Naive thymus-derived CD8-positive, alpha-beta T cell (primary cell): ENCODE measurements around the gene ARHGAP36. TPM values are rescaled to one million over a fixed set of nuclear protein-coding genes. Genes with fewer than 3 reads are reported as not detected.

Experiments used
- ATAC-seq, 2 donors: fragments of 150-1000 bp; cut with Tn5 transposase in 1 of 2; sonication (Bioruptor Pico), chemical (Tn5 transposase) in 1 of 2; 1 replicate in 1 of 2; 2 replicates in 1 of 2; pipeline ENCODE4 v1.10.0; 2021; ENCODE audit warnings: mild to moderate bottlenecking in 2 of 2, moderate library complexity in 2 of 2
- POLR2A ChIA-PET: fragments of 350-600 bp; sonication (Branson Sonifier 250); formaldehyde crosslinking; loops from one replicate; lab custom pipeline; 2021; ENCODE audit warnings: antibody characterized with exemption; lab: Charles Lee
- DNase-seq, 10 donors: peaks; one replicate each; pipeline versions ENCODE4 v3.0.0 to v3.0.0-alpha.2; 2020 to 2022
- H3K27ac Mint-ChIP-seq, 10 donors: one replicate each; pipeline ENCODE4 v1.8.0; 2020 to 2022; ENCODE audit warnings: mild to moderate bottlenecking in 10 of 10, mixed read lengths in 10 of 10, moderate library complexity in 4 of 10, inconsistent platforms in 1 of 10
- H3K27me3 Mint-ChIP-seq, 5 donors: one replicate each; pipeline ENCODE4 v1.8.0; 2021 to 2022; ENCODE audit warnings: mixed read lengths in 5 of 5
- H3K36me3 Mint-ChIP-seq, 3 donors: one replicate each; pipeline ENCODE4 v1.8.0; 2020 to 2022; ENCODE audit warnings: mixed read lengths in 3 of 3, mild to moderate bottlenecking in 2 of 3, inconsistent platforms in 1 of 3
- H3K4me1 Mint-ChIP-seq, 4 donors: one replicate each; pipeline ENCODE4 v1.8.0; 2021 to 2022; ENCODE audit warnings: mixed read lengths in 4 of 4
- H3K4me3 Mint-ChIP-seq, 10 donors: one replicate each; pipeline ENCODE4 v1.8.0; 2020 to 2022; ENCODE audit warnings: mild to moderate bottlenecking in 10 of 10, mixed read lengths in 10 of 10, moderate library complexity in 6 of 10, inconsistent platforms in 1 of 10
- H3K9me3 Mint-ChIP-seq, 9 donors: one replicate each; pipeline ENCODE4 v1.8.0; 2020 to 2022; ENCODE audit warnings: mixed read lengths in 9 of 9, mild to moderate bottlenecking in 3 of 9, inconsistent platforms in 1 of 9, moderate library complexity in 1 of 9
- polyA plus RNA-seq, 3 donors: library from polyadenylated mRNA; unstranded; fragments of 300-500 nt; fragmentation: Illumina TruSeq; gene quantifications; one replicate each; pipeline ENCODE4 v1.2.3, GENCODE V29; 2021
- total RNA-seq, 8 experiments: library from RNA in 2 of 8; stranded (reverse) in 2 of 8; gene quantifications; one replicate each; pipeline ENCODE4 v1.2.3 and lab custom pipeline; 2021 to 2026

The ARHGAP36 gene
- total and polyA plus RNA-seq, 5 experiments from 2014 or later = not detected

DNA sequence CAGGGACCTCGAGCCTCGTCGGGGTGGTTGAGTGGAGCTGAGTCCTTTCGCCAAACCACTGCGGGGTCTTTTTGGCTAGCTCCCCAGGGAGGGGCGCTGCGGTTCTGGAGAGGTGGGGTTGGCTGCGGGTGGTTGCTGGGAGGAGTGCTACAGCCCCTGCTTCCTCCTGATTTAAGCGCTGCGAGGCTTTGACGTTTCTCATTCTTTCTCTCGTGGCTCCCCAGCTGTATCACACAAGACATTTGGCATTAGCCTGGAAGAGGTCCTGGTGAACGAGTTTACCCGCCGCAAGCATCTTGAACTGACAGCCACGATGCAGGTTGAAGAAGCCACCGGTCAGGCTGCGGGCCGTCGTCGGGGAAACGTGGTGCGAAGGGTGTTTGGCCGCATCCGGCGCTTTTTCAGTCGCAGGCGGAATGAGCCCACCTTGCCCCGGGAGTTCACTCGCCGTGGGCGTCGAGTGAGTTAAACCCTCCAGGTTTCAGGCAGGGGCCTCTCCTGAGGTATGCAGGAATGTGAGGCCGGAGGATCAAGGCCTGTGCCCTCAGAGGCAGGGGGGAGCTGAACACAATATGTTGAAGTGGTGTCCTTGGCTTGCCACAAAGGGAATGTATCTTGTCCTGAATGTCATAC, 25.5 kb downstream of the ARHGAP36 start:
- no peak overlapping the region for H3K27ac Mint-ChIP-seq
- DNase-seq = no peak
- no peak for ATAC-seq
- no peak overlapping the region for H3K4me3 Mint-ChIP-seq
- H3K27me3 Mint-ChIP-seq = peaks cover 23 to 67% (median 51%) of the 10 kb centered on the region in 5 donors
- no peaks in the 10 kb centered on the region for H3K36me3 Mint-ChIP-seq
- POLR2A ChIA-PET = no interaction called here
- H3K9me3 Mint-ChIP-seq = peaks cover 0 to 4% (median 0%) of the 10 kb centered on the region in 9 donors
- peaks cover 0 to 6% (median 2%) of the 10 kb centered on the region in 4 donors for H3K4me1 Mint-ChIP-seq

DNA sequence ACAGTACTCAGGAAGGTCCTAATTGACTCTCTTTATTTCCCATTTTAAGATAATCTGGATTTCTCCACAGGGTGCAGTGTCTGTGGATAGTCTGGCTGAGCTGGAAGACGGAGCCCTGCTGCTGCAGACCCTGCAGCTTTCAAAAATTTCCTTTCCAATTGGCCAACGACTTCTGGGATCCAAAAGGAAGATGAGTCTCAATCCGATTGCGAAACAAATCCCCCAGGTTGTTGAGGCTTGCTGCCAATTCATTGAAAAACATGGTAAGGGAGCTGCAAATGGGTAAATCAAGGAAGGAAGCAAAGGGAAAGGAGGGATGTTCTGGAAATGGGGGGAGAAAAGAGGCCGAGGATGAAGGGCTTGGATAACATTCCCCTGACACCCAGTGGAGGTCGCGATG, 26.0 kb downstream of the ARHGAP36 start:
- Mint-ChIP-seq H3K36me3 (no peaks in the 10 kb centered on the region), H3K27ac (peak overlapping the region in 1 of 10 donors; percentile 73), H3K9me3 (peaks cover 0 to 4% (median 0%) of the 10 kb centered on the region in 9 donors), H3K27me3 (peaks cover 23 to 62% (median 48%) of the 10 kb centered on the region in 5 donors), H3K4me3 (no peak overlapping the region), H3K4me1 (peaks cover 0 to 6% (median 2%) of the 10 kb centered on the region in 4 donors)
- DNase-seq (no peak), ATAC-seq (no peak)
- POLR2A ChIA-PET = no interaction called here

DNA sequence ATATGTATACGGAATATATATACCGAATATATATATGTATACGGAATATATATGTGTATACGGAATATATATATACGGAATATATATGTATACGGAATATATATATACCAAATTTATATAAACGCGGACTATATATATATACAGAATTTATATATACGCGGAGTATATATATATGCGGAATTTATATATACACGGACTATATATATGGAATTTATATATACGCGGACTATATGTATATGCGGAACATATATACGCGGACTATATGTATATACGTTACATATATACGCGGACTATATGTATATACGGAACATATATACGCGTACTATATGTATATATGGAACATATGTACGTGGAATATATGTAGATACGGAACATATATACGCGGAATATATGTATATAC, 78.6 kb downstream of the ARHGAP36 start:
- H3K27ac Mint-ChIP-seq = no peak overlapping the region
- DNase-seq (no peak), ATAC-seq (no peak)
- peaks cover 0 to 1% (median 0%) of the 10 kb centered on the region in 9 donors for H3K9me3 Mint-ChIP-seq
- POLR2A ChIA-PET = no interaction called here
- H3K27me3 Mint-ChIP-seq = peaks cover 0 to 5% (median 1%) of the 10 kb centered on the region in 5 donors
- H3K4me3 Mint-ChIP-seq = no peak overlapping the region
- H3K36me3 Mint-ChIP-seq = no peaks in the 10 kb centered on the region
- no peaks in the 10 kb centered on the region for H3K4me1 Mint-ChIP-seq

DNA sequence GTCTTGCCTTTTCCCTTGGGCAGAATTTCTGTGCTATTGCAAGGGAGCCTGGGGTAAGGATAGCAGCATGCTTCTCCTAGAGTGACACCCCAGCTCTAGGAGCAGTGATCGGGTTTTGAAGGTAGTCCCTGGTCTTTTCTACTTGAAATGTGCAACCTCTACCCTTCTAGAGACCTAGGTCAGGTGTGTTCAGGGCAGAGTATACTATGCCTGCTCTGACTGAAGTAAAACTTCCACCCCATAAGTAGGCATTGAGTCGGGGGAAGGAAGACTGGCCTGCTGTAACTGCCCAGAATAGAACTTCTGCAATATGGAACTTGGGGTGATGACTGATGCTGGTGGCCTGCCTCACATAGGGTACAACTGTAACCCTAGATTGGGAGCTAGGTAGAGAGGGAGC, 80.9 kb downstream of the ARHGAP36 start:
- POLR2A ChIA-PET = no interaction called here
- no peak overlapping the region for H3K27ac Mint-ChIP-seq
- no peaks in the 10 kb centered on the region for H3K36me3 Mint-ChIP-seq
- no peaks in the 10 kb centered on the region for H3K4me1 Mint-ChIP-seq
- peaks cover 0 to 5% (median 0%) of the 10 kb centered on the region in 5 donors for H3K27me3 Mint-ChIP-seq
- DNase-seq (no peak), ATAC-seq (no peak)
- peaks cover 0 to 1% (median 0%) of the 10 kb centered on the region in 9 donors for H3K9me3 Mint-ChIP-seq
- no peak overlapping the region for H3K4me3 Mint-ChIP-seq

Other genes starting within 250 kb of the ARHGAP36 start
- gene ENOX2, start 155.1 kb upstream of the ARHGAP36 start, total RNA-seq = 10 to 100 TPM; 13.1 to 14.2 TPM
- gene ENOX2, start 155.1 kb upstream of the ARHGAP36 start, polyA plus RNA-seq = 10 to 100 TPM; 15.1 to 17.4 (median 16.0) TPM
- not detected for gene IGSF1, start 231.0 kb downstream of the ARHGAP36 start, total RNA-seq
- gene IGSF1, start 231.0 kb downstream of the ARHGAP36 start, polyA plus RNA-seq = not detected